HG03520 (cell line): Measurements from ENCODE around the gene SPTBN2.
A peak's percentile ranks its signal among the peaks of the same experiment; 100 is the strongest.
"Not testable (repeated sequence)": the region's sequence is repeated elsewhere in the genome, so short reads cannot be mapped to it uniquely, and the experiment has no call there.

Source experiments
- ATAC-seq: cut with Tn5 transposase; IDR thresholded peaks from one replicate; pipeline ENCODE4 v1.9.1; 2021; ENCODE audit warnings: mild to moderate bottlenecking, moderate library complexity; ENCODE audit not compliant: unreplicated experiment

Gene SPTBN2

GRCh38 chr11:66646828-66647227 lies 82.2 kb downstream of the SPTBN2 start:
- ATAC-seq = no peak

GRCh38 chr11:66643745-66644437 lies 85.1 kb downstream of the SPTBN2 start:
- ATAC-seq = no peak

- no peak for ATAC-seq
These were observed 87.2 kb downstream of the SPTBN2 start for GRCh38 chr11:66641834-66642233.

GRCh38 chr11:66639814-66640340 lies 89.1 kb downstream of the SPTBN2 start:
- not testable (repeated sequence) for ATAC-seq

- ATAC-seq = no peak
These were observed 89.8 kb downstream of the SPTBN2 start for GRCh38 chr11:66639066-66639813.

- ATAC-seq = peak; percentile 94
These were observed 90.6 kb downstream of the SPTBN2 start, which contains the start of gene RBM4 for GRCh38 chr11:66638177-66639065. TSS of gene RBM4 (plus strand) at chr11:66638703. CDS start at chr11:66639712, 1,009 bp downstream.

GRCh38 chr11:66637557-66638176 lies 91.3 kb downstream of the SPTBN2 start:
- no peak for ATAC-seq

GRCh38 chr11:66636411-66636810 lies 92.6 kb downstream of the SPTBN2 start:
- no peak for ATAC-seq
